Stimulated activated CD8-positive, alpha-beta memory T cell treated with anti-CD3 and anti-CD28 coated beads, Interleukin-4, amount 100 ng/mL, for 24 hours (primary cell): Measurements from ENCODE around the gene ACSF3.

Experiments used
- DNase-seq: peaks from one replicate; pipeline ENCODE4 v3.0.0-alpha.2; 2020; ENCODE audit warnings: low read depth

The ACSF3 gene

DNA sequence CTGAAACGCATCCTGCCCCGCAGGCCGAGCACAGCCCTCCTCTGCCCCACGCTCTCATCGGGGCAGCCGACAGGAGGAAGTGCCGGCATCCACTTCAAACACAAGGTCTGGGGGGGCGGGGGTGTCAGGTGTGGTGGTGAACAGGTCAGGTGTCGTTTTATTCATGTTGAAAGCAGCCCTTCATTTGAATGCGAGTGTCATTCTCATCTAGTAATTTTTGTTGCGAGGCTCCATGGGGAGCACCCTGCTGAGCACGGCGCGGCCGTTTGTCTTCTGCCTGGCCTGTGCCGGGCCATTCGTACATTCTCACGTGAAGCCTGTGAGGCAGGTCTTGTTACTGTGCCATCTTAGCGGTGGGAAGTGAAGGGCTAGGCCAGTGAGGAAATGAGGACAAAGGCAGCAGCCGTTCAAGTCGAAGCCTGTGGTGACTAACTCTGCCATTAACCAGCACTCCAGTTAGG, 1.9 kb downstream of the ACSF3 start:
- DNase-seq, result no peak

DNA sequence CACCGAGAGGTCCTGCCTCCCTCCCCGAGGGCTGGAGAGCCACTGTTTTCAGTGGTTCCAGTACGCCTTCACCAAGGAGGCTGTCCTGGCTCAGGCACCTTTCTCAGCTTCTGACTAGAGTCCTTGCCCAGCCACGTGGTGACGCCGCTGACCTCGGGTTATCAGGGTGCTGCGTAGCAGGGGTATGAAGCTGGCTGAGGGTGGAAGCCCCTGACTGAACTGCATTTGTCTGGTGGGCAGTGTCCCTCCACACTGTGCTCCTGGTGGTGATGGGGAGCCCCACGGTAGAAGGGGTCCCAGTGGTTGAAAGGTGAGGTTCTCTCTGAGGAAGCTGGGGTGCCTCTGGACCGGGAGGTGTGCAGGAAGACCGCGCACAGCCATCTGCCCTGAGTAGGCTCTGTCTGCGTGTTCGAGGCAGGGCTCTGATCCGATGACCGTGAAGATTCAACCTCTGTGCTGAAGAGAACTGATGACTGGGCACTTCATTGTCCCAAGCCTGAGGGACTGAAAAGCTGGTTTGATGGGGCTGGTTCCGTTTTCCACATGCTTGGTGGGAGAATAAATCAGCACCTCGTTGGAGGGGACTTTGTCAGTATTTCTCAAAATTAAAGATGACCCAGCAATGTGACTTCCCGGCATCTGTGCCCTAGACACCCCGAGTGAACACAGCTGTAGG, 2.5 kb downstream of the ACSF3 start:
- DNase-seq, result no peak

DNA sequence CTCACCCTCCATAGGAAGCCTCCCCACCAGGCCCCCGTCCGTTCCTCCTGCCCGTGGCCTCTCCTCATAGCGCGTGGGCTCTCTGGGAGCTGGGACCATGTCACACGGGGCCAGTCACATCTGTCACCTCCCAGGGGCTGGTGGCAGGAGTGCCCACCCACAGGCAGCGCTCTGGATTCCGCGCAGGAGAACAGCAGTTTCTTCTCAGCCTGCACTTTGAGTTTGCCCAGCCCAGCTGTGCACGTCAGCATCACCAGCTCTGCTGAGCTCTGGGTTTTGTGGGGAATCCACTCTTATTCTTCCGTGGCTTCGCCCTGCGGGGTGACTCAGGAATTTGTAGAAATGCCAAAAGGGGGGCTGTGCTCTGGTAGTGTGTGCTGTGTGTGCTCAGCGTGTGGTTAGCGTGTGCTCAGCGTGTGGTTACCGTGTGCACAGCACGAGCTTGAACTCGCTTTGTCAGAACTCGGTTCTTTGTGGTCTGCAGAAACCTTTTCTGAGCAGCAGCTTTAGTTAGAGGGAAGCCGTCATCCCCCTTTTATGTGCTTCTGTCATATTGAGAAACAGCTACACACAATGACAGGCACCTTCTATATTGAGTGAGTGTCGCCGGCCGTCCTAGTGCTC, 3.2 kb downstream of the ACSF3 start:
- peak; percentile 73 for DNase-seq

DNA sequence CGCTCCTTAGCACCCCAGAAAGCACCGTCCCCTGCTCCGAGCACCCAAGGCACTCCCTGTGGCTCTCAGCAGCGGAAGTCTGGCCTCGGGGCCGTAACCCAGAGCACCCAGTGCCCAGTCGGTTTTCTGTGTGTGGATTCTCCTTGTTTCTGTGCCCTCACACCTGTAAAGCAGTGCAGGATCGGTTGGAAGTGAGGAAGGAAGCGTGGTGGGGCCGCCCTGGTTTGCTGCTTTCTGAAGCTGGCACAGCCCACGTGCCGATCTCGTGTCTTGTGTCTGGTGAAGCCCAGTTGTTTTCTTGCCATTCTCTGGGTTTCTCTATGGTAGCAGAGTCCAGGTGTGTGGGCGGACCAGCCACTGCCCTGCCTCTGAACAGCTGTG, 3.7 kb downstream of the ACSF3 start:
- DNase-seq, result no peak

DNA sequence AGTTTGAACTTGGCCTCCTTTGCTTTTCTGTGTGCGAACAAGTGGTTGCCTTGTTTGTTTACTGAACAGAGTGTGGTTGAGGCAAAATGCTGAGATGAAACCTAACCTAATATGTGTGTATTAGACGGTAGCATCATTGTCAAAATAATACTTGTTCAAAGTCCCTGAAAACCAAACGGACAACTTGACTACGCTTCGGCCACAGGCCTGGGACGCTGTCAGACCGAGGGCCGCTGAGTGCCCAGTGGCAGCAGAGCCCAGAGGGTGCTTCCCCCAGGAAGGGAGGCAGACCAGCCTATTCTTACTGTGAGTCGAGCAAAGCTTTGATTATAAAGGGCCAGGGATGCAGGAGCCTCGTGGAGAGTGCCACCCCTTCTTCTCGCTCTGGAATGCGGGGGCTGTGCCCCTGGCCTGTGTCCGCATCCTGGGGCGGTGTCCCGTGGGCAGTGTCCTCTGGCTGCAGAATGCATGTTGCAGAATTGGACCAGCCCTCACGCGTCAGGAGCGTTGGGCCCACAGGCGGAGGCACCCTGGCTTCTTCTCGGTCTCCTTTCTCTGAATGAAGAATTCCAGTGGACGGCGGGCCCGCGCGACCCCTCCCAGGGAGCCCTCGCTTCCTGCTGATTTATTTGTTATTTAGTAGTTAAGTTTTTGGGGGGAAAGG, 5.2 kb downstream of the ACSF3 start:
- DNase-seq, result no peak

DNA sequence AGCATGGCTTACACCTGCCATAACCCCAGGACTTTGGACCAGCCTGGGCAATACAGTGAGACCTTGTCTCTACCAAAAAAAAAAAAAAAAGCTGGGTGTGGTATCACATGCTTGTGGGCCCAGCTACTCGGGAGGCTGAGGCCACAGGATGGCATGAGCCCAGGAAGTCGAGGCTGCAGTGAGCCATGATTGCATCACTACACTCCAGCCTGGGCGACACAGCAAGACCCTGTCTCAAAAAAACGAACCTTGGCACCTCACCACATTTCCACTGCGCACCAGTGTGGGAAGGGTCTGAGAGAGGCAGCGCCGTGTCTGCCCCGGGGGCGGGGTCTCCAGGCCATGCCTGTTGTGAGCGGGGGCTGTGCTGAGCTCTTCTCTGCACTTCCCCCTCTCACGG, 6.3 kb downstream of the ACSF3 start:
- DNase-seq, result no peak

DNA sequence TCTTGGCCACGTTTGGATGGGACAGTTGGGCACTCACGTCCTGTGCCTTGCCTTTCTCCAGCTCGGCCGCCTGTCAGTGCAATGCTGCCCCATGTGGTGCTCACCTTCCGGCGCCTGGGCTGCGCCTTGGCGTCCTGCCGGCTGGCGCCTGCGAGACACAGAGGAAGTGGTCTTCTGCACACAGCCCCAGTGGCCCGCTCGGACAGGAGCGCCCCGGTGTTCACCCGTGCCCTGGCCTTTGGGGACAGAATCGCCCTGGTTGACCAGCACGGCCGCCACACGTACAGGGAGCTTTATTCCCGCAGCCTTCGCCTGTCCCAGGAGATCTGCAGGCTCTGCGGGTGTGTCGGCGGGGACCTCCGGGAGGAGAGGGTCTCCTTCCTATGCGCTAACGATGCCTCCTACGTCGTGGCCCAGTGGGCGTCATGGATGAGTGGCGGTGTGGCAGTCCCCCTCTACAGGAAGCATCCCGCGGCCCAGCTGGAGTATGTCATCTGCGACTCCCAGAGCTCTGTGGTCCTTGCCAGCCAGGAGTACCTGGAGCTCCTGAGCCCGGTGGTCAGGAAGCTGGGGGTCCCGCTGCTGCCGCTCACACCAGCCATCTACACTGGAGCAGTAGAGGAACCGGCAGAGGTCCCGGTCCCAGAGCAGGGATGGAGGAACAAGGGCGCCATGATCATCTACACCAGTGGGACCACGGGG, 7.1 kb downstream of the ACSF3 start:
- DNase-seq, result no peak

DNA sequence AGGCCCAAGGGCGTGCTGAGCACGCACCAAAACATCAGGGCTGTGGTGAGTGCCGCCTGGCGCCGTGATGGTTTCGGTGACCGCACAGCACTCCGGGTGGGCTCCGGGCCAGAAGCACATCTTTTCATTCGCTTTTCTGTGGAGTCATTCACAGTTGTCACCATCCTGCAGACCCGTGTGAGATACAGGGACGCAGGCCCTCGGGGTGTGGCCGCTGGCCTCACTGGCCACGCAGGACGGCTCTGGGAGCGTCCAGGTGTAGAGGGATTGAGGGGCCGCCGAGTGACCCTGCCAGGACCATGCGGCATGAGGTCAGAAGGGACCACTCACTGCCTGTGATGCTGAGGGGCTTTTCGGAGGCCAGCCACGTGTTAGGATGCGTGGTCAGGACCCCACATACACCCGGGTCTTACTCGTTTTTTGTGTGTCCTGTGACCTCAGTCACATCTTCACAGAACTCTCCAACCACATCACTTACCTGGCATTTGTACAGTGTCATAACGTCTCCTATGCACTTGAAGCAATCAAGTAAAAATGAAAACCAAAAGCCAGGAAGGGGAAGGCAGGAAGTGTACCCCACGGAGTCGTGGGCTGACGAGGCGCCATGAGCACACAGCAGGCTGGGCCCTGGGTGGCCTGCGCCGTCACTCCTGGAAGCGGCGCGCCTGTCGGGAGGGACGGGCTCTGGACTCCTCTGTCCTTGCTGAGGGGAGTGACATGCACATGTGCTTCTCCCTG, 7.8 kb downstream of the ACSF3 start:
- no peak for DNase-seq

DNA sequence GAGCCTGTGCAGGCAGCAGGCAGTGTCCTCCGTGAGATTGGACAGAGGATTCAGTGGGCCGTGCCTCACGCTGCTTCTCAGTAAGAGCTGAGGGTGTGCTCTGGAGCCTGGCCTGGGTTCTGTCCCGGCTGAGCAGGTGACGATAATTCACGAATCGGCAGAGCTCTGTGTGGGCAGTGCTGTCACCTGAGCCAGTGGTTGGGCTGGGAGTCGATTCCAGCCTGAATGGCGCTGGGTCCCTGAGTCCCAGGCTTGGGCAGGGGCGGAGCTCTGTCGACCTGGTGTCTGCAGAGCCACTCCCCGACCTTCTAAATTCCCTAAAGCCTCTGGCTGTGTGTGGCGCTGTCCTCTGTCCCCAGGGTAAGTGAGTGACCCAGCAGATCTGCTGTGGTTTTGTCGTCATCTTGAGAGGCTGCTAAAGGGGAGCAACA, 8.4 kb downstream of the ACSF3 start:
- no peak for DNase-seq

DNA sequence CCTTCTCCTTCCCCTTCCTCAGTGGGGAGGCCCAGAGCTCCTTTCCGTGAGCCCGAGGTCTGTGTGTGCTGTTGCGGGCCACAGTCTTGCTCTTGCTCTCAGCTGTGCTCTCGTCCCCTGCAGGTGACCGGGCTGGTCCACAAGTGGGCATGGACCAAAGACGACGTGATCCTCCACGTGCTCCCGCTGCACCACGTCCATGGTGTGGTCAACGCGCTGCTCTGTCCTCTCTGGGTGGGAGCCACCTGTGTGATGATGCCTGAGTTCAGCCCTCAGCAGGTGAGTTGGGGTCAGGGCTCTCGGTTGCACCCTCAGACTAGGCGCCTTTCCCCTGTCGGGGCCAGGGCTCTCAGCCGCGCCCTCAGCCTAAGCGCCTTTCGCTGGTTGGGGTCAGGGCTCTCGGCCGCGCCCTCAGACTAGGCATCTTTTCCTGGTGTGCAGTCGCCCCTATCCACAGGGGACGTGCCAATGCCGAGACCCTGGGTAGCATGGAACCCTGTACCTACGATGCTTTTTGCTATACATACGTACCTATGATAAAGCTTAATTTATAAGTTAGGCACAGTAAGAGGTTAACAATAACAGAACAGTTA, 8.9 kb downstream of the ACSF3 start:
- DNase-seq, result no peak

DNA sequence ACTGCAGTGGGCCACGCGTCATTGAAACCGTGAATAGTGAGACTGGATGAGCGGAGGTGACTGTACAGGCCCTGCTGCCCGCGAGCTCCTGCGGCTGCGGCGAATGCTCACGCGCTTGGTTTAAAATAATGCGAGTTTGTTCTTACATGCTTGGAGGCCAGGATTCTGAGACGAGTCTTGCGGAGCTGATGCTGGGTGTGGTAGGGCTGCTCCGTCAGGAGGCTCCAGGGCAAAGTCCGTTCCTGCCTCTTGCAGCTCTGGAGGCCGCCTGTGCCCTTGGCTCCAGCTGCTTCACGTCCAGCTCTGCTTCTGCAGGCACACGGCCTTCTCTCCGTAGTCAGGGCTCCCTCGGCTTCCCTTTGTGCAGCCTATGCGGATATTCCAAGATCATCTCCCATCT, 9.5 kb downstream of the ACSF3 start:
- no peak for DNase-seq

DNA sequence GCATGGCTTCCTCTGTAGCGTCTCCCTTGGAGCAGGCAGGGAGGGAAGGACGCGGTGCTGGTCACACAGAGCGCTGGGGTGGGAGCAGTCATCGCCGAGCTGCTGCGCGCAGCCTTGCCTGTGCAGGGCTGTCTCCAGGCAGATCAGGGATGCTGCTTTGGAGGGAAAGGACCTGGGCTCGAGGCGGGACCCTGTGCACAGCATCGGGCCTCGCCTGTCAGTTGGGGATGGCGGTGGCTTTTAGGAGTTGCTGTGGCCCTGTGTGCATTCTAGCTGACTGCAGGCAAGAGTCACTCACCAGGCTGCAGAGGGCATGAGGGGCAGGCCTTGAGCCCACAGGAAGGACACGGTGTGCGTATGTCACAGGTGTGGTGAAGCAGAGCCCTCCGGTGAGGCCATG, 10.1 kb downstream of the ACSF3 start:
- DNase-seq, result no peak

DNA sequence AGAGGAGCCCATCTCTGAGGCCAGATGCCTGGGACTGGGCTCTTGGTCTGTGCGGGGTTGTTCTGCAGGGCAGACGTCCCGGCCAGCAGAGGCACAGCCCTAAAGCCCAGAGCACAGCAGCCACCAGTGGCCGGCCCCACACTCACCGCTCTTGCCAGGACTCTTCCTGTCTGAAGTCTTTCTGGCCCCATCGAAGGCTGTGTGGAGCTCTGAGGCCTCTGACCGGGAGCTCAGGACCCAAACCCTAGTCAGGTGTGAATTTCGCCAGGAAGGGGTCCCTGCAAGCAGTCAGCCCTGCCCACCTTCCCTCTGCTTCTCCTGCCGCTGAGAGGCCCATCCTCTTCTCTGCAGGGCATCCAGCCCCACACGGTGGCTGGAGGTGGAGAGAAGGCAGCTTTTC, 10.7 kb downstream of the ACSF3 start:
- no peak for DNase-seq

DNA sequence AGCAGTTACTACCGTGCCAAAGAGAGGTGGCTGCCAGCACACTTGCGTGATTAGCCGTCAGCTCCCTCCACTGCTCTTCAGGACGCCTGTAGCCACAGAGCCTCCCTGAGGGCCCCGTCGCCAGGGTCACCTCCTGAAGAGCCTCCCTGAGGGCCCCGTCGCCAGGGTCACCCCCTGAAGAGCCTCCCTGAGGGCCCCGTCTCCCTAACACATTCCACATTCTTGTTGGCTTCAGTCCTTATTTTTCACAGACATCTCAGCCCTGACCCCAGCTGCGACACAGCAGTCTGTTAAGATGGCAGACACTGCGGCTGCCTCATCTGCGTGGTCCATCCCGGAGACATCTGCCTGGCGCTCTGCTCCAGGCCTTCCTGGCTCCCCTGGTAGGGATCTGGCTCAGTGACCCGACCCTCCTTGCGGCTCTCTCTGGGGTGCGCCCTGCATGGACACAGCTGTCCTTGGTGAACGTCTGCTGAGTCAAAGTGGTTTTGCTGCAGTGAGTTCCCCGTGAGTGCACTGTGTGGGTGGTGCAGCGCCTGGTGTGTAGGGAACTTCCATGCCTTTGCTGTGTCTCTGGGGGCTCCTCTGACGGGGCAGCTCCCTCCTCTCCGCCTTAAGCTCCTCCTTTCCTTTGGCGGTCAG, 11.4 kb downstream of the ACSF3 start:
- DNase-seq, result no peak

DNA sequence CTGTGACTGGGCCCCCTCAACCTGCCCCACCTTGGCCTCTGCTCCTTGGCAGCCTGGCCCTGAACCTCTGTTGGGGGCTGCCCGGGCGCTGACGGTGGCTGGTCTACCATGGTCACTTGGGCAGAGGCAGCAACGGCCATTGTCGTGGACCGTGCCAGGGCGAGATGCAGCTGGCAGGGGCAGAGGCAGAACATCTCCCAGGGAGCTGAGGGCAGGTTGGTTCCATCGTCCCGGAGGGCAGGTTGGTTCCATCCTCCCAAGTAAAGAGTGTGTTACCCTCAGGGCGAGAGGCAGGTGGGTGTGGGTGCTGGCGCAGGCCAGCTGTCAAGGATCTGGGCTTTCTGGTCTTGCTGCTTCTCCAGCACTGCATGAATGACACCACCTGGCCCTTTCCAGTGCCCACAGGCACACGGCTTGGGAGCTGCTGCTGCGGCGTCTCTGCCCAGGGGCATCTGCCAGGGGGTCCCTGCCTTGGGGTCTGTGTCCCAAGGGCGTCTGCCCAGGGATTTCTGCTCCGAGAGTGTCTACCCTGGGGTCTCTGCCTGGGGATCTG, 12.0 kb downstream of the ACSF3 start:
- no peak for DNase-seq

DNA sequence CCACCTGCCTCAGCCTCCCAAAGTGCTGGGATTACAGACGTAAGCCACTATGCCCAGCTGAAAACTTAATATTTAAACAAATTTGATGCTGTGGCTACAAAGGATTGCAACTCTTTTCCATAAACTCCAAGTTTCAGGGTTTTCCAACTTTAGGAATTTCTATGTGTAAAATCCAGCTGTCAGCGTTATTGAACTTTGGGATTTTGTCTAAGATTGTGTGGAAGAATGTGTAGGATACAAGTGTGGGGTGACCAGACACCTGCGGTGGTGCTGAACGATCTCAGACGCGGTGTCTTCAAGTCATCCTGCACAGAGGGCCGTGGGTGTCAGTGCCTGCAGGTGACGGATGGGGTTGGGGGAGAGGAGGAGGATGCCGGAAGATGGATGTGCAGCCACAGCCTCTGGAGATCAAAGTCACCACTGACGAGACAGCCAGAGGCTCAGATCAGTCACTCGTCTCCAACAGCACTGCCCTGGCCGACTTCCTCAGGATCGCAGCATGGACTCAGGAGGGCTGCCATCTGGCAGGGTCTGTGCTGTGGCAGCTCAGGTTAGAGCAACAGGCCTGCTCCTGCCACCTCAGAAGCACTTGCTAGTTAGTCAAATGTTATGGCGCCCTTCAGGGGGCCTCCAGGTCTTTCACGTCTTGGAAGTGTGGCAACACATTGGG, 13.0 kb downstream of the ACSF3 start:
- no peak for DNase-seq

DNA sequence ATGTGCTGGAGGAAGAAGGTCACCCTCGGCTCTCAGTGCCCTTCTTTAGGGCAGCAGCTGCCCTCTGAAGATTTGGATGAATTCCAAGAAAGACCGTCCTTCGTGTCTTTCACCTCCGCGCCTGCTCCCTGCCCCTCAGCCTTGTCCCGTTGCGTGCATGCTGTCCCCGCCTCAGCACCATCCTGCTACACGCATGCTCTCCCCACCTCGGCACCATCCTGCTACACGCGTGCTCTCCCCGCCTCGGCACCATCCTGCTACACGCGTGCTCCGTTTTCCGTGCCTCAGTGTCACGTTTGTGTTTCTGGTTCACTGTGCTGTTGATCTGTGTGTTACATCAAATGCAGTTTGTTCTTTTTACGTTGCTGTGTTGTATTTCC, 13.5 kb downstream of the ACSF3 start:
- no peak for DNase-seq

DNA sequence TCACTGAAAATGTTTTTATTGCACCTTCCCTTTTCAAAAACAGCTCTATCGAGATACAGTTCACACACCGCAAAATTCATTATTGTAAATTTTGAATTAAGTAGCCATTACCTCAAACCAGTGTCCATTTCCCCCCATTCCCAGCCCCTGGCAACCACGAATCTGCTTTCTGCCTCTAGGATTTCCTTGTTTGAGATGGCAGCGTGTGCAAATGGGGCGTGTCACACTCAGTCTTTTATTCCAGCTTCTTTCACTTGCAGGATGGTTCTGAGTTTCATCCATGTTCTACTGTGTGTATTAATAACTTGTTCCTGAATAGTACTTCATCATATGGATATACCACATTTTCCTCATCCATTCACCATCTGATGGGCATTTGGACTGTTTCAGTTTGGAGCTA, 14.8 kb downstream of the ACSF3 start:
- no peak for DNase-seq

DNA sequence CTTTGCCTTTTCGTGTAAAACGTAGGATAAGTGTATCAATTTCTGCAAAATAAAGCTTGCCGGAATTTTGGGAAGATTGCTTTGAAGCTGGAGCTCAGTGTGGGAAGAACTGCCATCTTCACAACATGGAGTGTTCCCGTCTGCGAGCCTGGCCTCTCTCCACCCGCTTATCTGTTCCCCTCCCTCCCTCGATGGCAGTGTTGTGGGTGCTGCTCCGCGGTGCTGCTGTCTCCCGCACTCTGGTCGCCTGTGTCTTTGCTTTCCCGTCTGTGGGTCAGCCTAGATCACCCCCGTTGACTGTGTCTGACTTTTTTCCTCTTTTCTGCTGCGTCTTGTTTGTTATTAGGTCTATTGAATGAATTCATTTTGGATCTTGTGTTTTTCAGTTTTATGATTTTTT, 17.0 kb downstream of the ACSF3 start:
- DNase-seq, result no peak

DNA sequence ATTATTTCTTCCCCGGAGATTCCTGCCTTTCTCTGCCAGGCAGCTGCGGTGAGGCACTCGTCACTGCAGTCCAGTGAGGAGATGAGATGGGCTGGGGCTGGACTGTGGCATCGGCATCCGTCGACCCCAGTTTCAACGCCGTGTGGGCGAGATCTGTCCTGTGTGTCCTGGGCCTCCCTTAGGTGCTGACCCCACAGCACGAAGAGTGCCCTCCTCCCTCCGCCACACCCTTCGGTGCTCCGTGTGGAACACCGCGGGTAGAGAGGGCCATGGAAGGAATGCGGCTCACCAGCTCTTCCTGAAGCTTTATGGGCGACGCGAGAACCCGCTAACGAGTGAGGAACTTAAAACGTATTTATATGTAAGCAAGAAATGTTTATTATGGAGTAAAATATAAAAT, 17.6 kb downstream of the ACSF3 start:
- no peak for DNase-seq
